RWPE2 (cell line): ENCODE data around the gene CCDC85C.
A peak's percentile ranks its signal among the peaks of the same experiment; 100 is the strongest.

Experiments
- ATAC-seq: fragments of 200-7000 bp; cut with Tn5 transposase; 3 replicates; pipeline ENCODE4 v1.9.1; 2021; ENCODE audit warnings: low read depth
- DNase-seq: peaks from one replicate; pipeline ENCODE4 v3.0.0-alpha.2; 2020; ENCODE audit warnings: low spot score
- H3K27ac ChIP-seq: fragments of 450-650 bp; 2 replicates; pipeline ENCODE4 v1.5.1; 2017; ENCODE audit warnings: mild to moderate bottlenecking; ENCODE audit not compliant: poor library complexity, severe bottlenecking
- H3K27me3 ChIP-seq: fragments of 250-450 bp; sonication (Bioruptor Pico); 2 replicates; pipeline ENCODE4 v1.5.1; 2021; ENCODE audit warnings: mild to moderate bottlenecking, moderate library complexity; ENCODE audit not compliant: insufficient read depth, poor library complexity, severe bottlenecking
- H3K36me3 ChIP-seq: fragments of 250-450 bp; sonication (Bioruptor Pico); 2 replicates; pipeline ENCODE4 v1.5.1; 2020; ENCODE audit warnings: low read depth, mild to moderate bottlenecking, moderate library complexity
- H3K4me1 ChIP-seq: fragments of 250-450 bp; sonication (Bioruptor Pico); 2 replicates; pipeline ENCODE4 v1.5.1; 2021; ENCODE audit warnings: mild to moderate bottlenecking, moderate library complexity; ENCODE audit not compliant: insufficient read depth, poor library complexity, severe bottlenecking
- H3K4me3 ChIP-seq: fragments of 250-450 bp; sonication (Bioruptor Pico); 2 replicates; pipeline ENCODE4 v1.5.1; 2021; ENCODE audit warnings: mild to moderate bottlenecking, moderate library complexity; ENCODE audit not compliant: severe bottlenecking
- H3K9me3 ChIP-seq: fragments of 250-450 bp; sonication (Bioruptor Pico); 2 replicates; pipeline ENCODE4 v1.5.1; 2021; ENCODE audit warnings: mild to moderate bottlenecking, moderate library complexity; ENCODE audit not compliant: severe bottlenecking
- TF ChIP-seq, protein P1 (sequence below): fragments of 450-650 bp; IDR thresholded peaks from one replicate; pipeline ENCODE4 v1.5.1; 2017; ENCODE audit warnings: mild to moderate bottlenecking, moderate library complexity; ENCODE audit not compliant: poor library complexity, severe bottlenecking

CCDC85C gene

GRCh38 chr14:99543370-99543769, 60.6 kb downstream of the CCDC85C start:
- Histone ChIP-seq H3K36me3 (no peaks in the 10 kb centered on the region), H3K4me3 (no peak overlapping the region), H3K4me1 (peaks cover 15% of the 10 kb centered on the region), H3K27ac (no peak overlapping the region), H3K27me3 (no peaks in the 10 kb centered on the region), H3K9me3 (no peaks in the 10 kb centered on the region)
- no peak for DNase-seq
- TF ChIP-seq, protein P1, sequence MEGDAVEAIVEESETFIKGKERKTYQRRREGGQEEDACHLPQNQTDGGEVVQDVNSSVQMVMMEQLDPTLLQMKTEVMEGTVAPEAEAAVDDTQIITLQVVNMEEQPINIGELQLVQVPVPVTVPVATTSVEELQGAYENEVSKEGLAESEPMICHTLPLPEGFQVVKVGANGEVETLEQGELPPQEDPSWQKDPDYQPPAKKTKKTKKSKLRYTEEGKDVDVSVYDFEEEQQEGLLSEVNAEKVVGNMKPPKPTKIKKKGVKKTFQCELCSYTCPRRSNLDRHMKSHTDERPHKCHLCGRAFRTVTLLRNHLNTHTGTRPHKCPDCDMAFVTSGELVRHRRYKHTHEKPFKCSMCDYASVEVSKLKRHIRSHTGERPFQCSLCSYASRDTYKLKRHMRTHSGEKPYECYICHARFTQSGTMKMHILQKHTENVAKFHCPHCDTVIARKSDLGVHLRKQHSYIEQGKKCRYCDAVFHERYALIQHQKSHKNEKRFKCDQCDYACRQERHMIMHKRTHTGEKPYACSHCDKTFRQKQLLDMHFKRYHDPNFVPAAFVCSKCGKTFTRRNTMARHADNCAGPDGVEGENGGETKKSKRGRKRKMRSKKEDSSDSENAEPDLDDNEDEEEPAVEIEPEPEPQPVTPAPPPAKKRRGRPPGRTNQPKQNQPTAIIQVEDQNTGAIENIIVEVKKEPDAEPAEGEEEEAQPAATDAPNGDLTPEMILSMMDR, result no peak
- no peak for ATAC-seq

- H3K4me1 ChIP-seq, result peaks cover 23% of the 10 kb centered on the region
- TF ChIP-seq, protein P1, result no peak
- no peak for ATAC-seq
These were observed 61.4 kb downstream of the CCDC85C start for GRCh38 chr14:99542566-99542965.

DNA sequence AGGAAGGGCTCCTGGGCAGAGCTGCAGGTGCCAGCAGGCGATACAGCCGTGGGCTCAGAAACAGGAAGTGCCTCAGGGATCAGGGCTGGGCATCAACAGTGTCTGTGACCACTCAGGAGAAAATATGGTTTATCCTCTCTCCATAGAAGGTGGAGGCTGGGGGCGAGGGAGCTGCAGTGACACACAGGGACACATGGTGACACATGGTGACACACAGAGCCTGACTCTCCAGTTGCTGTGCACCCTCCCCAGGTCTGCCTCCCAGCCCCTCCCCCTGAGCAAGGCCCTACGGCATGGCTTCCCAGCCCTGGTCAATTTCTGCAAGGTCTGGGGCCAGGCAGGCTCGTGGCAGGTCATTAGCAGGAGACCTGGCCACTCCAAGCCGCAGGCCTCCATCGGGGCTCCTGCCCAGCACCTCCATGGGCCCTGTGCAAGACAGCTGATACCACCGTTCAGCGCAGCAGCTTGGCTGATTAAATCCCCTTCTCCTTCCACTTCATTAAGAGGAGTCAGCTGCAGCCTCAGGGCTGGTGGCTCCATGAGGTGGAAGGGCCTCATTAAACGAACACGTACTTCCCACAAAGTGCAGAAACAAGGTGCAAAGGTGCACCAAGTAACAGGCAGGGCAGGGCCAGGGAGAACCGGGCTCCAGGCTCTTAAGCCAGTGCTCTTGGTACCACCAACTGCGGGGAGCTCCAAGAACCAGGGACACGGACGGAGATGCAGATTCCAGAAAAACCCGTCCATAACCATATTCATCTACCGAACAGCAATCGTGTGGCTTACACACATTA, 62.1 kb downstream of the CCDC85C start:
- no peak overlapping the region for H3K4me3 ChIP-seq
- H3K36me3 ChIP-seq, result no peaks in the 10 kb centered on the region
- TF ChIP-seq, protein P1, result no peak
- no peak for DNase-seq
- H3K4me1 ChIP-seq, result peaks cover 30% of the 10 kb centered on the region
- no peak for ATAC-seq
- H3K27ac ChIP-seq, result peak overlapping the region; percentile 16
- no peaks in the 10 kb centered on the region for H3K27me3 ChIP-seq
- H3K9me3 ChIP-seq, result no peaks in the 10 kb centered on the region

More at GRCh38 chr14:99542566-99542965, 61.4 kb downstream of the CCDC85C start:
- H3K9me3 ChIP-seq, result no peaks in the 10 kb centered on the region
- no peak for DNase-seq
- no peak overlapping the region for H3K4me3 ChIP-seq
- peak overlapping the region; percentile 16 for H3K27ac ChIP-seq
- no peaks in the 10 kb centered on the region for H3K36me3 ChIP-seq
- H3K27me3 ChIP-seq, result no peaks in the 10 kb centered on the region

DNA sequence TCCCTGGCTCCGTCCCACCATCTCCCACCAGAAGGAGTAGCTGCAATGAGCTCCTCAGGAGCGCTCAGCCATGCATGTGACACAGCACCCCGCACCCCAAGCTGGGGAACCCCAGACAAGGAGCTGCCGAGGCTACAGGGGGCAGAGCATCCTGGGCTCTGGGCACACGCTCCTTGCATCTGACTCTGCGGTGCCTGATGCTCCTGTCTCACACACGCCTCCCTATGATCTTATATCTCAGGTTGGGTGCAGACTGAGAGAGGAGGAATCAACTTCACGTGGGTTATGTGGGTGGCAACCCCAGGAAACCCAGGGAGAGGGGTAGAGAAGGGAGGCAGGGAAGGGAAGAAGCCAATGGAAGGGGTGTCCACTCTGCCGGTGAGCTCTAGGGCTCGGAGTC, 62.8 kb downstream of the CCDC85C start:
- no peaks in the 10 kb centered on the region for H3K9me3 ChIP-seq
- ATAC-seq (no peak), DNase-seq (no peak)
- peak overlapping the region; percentile 16 for H3K27ac ChIP-seq
- no peak overlapping the region for H3K4me3 ChIP-seq
- H3K36me3 ChIP-seq, result no peaks in the 10 kb centered on the region
- peaks cover 33% of the 10 kb centered on the region for H3K4me1 ChIP-seq
- H3K27me3 ChIP-seq, result no peaks in the 10 kb centered on the region
- TF ChIP-seq, protein P1, result no peak
